Adrenal gland (tissue), 12 donors: ENCODE results near the gene TET1. TPM values are rescaled to one million over a fixed set of nuclear protein-coding genes. Genes with fewer than 3 reads are reported as not detected.

ENCODE experiments used
- DNase-seq, 7 donors: peaks; one replicate each; pipeline ENCODE4 v3.0.0-alpha.2; 2019 to 2020
- H3K27ac ChIP-seq, 5 donors: fragments of 200-600 bp; sonication (generic) in 4 of 5; 1 replicate in 3 of 5; 2 replicates in 2 of 5; pipeline versions ENCODE4 v1.5.1 to v1.8.0; 2016 to 2020; ENCODE audit warnings: mild to moderate bottlenecking in 1 of 5
- H3K27me3 ChIP-seq: fragments of 200-600 bp; 2 replicates; pipeline ENCODE4 v1.8.0; 2021
- H3K36me3 ChIP-seq, 2 donors: fragments of 200-600 bp; replicated peaks in 1 of 2; 1 replicate in 1 of 2; 2 replicates in 1 of 2; pipeline versions ENCODE4 v1.5.1 to v1.8.0; 2018 to 2022
- H3K4me1 ChIP-seq, 2 donors: fragments of 200-600 bp; replicated peaks in 1 of 2; 1 replicate in 1 of 2; 2 replicates in 1 of 2; pipeline versions ENCODE4 v1.5.1 to v1.8.0; 2018 to 2021
- H3K4me3 ChIP-seq, 4 donors: fragments of 200-600 bp; sonication (generic) in 3 of 4; one replicate each; pipeline ENCODE4 v1.5.1; 2016 to 2018
- H3K9me3 ChIP-seq, 3 donors: fragments of 200-600 bp; sonication (generic) in 1 of 3; replicated peaks in 1 of 3; 1 replicate in 2 of 3; 2 replicates in 1 of 3; pipeline versions ENCODE4 v1.5.1 to v1.8.0; 2016 to 2021
- CTCF ChIP-seq, 6 experiments: fragments of 450-650 bp in 4 of 6; fragments of 200-600 bp in 2 of 6; sonication (generic) in 1 of 6; IDR thresholded peaks; 1 replicate in 5 of 6; 2 replicates in 1 of 6; pipeline versions ENCODE4 v1.5.1 to v1.8.0; 2016 to 2021; ENCODE audit warnings: antibody characterized with exemption in 6 of 6, mild to moderate bottlenecking in 2 of 6, moderate library complexity in 1 of 6
- POLR2A ChIP-seq, 2 donors: fragments of 450-650 bp; IDR thresholded peaks; one replicate each; pipeline ENCODE4 v1.6.1; 2017; ENCODE audit warnings: antibody characterized with exemption in 2 of 2, mild to moderate bottlenecking in 2 of 2, moderate library complexity in 1 of 2
- WGBS, 4 donors: extraction: QIAGEN DNeasy Blood & Tissue Kit in 2 of 4; methylation state at CpG; one replicate each; pipeline versions ENCODE4 v1.1.5 to v1.1.7; 2013 to 2017; 5-methylcytosine and 5-hydroxymethylcytosine counted together
- intact Hi-C, 2 donors: fragments of 100-400 bp; cut with DNase I; formaldehyde crosslinking; loops; one replicate each; pipeline versions ENCODE4 v1.14.1 to v1.15.0; 2022 to 2023
- polyA plus RNA-seq, 3 donors: library from polyadenylated mRNA; stranded (reverse); fragments of 200-250 nt in 2 of 3; fragments of 350-450 nt in 1 of 3; fragmentation: Illumina TruSeq in 1 of 3; extraction: RNeasy Lipid Tissue Mini Kit (QIAGEN cat#74804) in 1 of 3; gene quantifications; one replicate each; pipeline ENCODE4 v1.2.3, GENCODE V29; 2013 to 2014
- total RNA-seq, 9 donors: library from RNA; depleted of rRNA in 4 of 9; stranded (reverse); fragments of >200 nt in 4 of 9; fragments of 120-200 nt in 1 of 9; fragmentation: NEBNext Ultra II Directional in 1 of 9; extraction: Animal tissue kit (Norgen Biotek cat#: 25700) in 1 of 9; gene quantifications; one replicate each; pipeline versions ENCODE4 v1.1.0 to v1.2.4, GENCODE V29; 2013 to 2023
- donor health status: healthy with polysubstance abuse.
- donor health status: Bipolar disorder and iron deficiency.
- donor health status: DM: yes; HTN: yes; CAD: no.
- donor health status: DM: no; HTN: no; CAD: no.
- donor health status: DM: no; HTN: no; CAD: no.
- donor health status: DM: yes; HTN: yes; CAD: no.

TET1 gene
- total and polyA plus RNA-seq, 12 donors: 0.07 to 10.0 (median 1.4) TPM

GRCh38 chr10:68566955-68567354 is 6.8 kb downstream of the TET1 start:
- H3K9me3 ChIP-seq: no peaks in the 10 kb centered on the region
- no peak overlapping the region for H3K4me3 ChIP-seq
- no peaks in the 10 kb centered on the region for H3K36me3 ChIP-seq
- no peak overlapping the region for H3K27ac ChIP-seq
- WGBS, 4 donors: 62 to 68% (median 66%) methylated on average over 2 of the region's 2 CpGs
- H3K27me3 ChIP-seq: no peaks in the 10 kb centered on the region
- TF ChIP-seq POLR2A (IDR thresholded peaks at IDR 0.05) (no peak), CTCF (IDR thresholded peaks at IDR 0.05) (no peak)
- intact Hi-C loops: no loop called here
- no peaks in the 10 kb centered on the region for H3K4me1 ChIP-seq
- DNase-seq: no peak

DNA sequence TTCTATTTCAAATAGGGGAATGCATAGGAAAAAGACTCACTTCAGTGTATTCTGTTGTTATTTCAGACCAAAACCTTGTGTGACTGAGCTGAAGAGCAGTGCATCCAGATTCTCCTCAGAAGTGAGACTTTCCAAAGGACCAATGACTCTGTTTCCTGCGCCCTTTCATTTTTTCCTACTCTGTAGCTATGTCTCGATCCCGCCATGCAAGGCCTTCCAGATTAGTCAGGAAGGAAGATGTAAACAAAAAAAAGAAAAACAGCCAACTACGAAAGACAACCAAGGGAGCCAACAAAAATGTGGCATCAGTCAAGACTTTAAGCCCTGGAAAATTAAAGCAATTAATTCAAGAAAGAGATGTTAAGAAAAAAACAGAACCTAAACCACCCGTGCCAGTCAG is 12.0 kb downstream of the TET1 start:
- H3K36me3 ChIP-seq: no peaks in the 10 kb centered on the region
- no peak for DNase-seq
- H3K27me3 ChIP-seq: no peaks in the 10 kb centered on the region
- 61 to 91% (median 77%) methylated on average over 5 of the region's 5 CpGs for WGBS, 4 donors
- TF ChIP-seq POLR2A (IDR thresholded peaks at IDR 0.05) (no peak), CTCF (IDR thresholded peaks at IDR 0.05) (no peak)
- no peak overlapping the region for H3K27ac ChIP-seq
- no peaks in the 10 kb centered on the region for H3K4me1 ChIP-seq
- no peak overlapping the region for H3K4me3 ChIP-seq
- intact Hi-C loops: no loop called here
- no peaks in the 10 kb centered on the region for H3K9me3 ChIP-seq

GRCh38 chr10:68574051-68574450 is 13.9 kb downstream of the TET1 start:
- Histone ChIP-seq H3K36me3 (no peaks in the 10 kb centered on the region), H3K4me3 (no peak overlapping the region), H3K27ac (no peak overlapping the region), H3K9me3 (no peaks in the 10 kb centered on the region), H3K4me1 (no peaks in the 10 kb centered on the region), H3K27me3 (no peaks in the 10 kb centered on the region)
- TF ChIP-seq POLR2A (IDR thresholded peaks at IDR 0.05) (no peak), CTCF (IDR thresholded peaks at IDR 0.05) (no peak)
- no peak for DNase-seq
- WGBS, 4 donors: 87 to 97% (median 91%) methylated on average over 2 of the region's 2 CpGs
- intact Hi-C loops: no loop called here

DNA sequence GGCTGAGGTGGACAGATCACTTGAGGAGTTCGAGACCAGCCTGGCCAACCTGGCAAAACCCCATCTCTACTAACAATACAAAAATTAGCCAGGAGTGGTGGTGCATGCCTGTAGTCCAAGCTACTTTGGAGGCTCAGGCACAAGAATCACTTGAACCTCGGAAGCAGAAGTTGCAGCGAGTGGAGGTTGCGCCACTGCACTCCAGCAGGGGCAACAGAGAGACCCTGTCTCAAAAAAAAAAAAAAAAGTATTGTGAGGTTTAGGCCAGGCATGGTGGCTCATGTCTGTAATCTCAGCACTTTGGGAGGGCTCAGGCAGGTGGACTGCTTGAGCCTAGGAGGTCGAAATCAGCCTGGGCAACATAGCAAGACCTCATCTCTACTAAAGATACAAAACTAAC is 16.0 kb downstream of the TET1 start:
- Histone ChIP-seq H3K36me3 (no peaks in the 10 kb centered on the region), H3K27me3 (no peaks in the 10 kb centered on the region), H3K27ac (no peak overlapping the region), H3K9me3 (no peaks in the 10 kb centered on the region), H3K4me1 (no peaks in the 10 kb centered on the region), H3K4me3 (no peak overlapping the region)
- WGBS, 4 donors: 74 to 93% (median 83%) methylated on average over 5 of the region's 5 CpGs
- DNase-seq: no peak
- intact Hi-C loops: no loop called here
- TF ChIP-seq POLR2A (IDR thresholded peaks at IDR 0.05) (no peak), CTCF (IDR thresholded peaks at IDR 0.05) (no peak)
